Heart right ventricle (tissue), 16 donors: ENCODE data around the gene EIF4E2. TPM values are rescaled to one million over a fixed set of nuclear protein-coding genes. Genes with fewer than 3 reads are reported as not detected.

Experiments used
- ATAC-seq, 8 donors: fragments of 200-7000 bp; cut with Tn5 transposase; one replicate each; pipeline ENCODE4 v1.9.1; 2020; ENCODE audit warnings: mild to moderate bottlenecking in 8 of 8, moderate library complexity in 8 of 8, moderate number of reproducible peaks in 1 of 8
- DNase-seq, 2 donors: peaks; one replicate each; pipeline ENCODE4 v3.0.0-alpha.2; 2020
- H3K27ac ChIP-seq, 10 donors: fragments of 200-600 bp; sonication (generic) in 2 of 10; one replicate each; pipeline versions ENCODE4 v1.5.0 to v1.8.0; 2020 to 2022; ENCODE audit warnings: mild to moderate bottlenecking in 3 of 10
- H3K27me3 ChIP-seq, 7 donors: fragments of 200-600 bp; one replicate each; pipeline ENCODE4 v1.8.0; 2021 to 2022; ENCODE audit warnings: mild to moderate bottlenecking in 2 of 7
- H3K36me3 ChIP-seq, 9 donors: fragments of 200-600 bp; sonication (generic) in 1 of 9; one replicate each; pipeline versions ENCODE4 v1.5.0 to v1.8.0; 2020 to 2022; ENCODE audit warnings: mild to moderate bottlenecking in 2 of 9
- H3K4me1 ChIP-seq, 9 donors: fragments of 200-600 bp; sonication (generic) in 1 of 9; one replicate each; pipeline versions ENCODE4 v1.5.0 to v1.8.0; 2020 to 2022; ENCODE audit warnings: mild to moderate bottlenecking in 4 of 9
- H3K4me3 ChIP-seq, 10 donors: fragments of 200-600 bp; sonication (generic) in 2 of 10; one replicate each; pipeline versions ENCODE4 v1.5.0 to v1.8.0; 2020 to 2022; ENCODE audit warnings: mild to moderate bottlenecking in 7 of 10, moderate library complexity in 2 of 10
- H3K9me3 ChIP-seq, 11 donors: fragments of 200-600 bp in 10 of 11; sonication (generic) in 2 of 11; one replicate each; pipeline versions ENCODE4 v1.5.0 to v1.8.0; 2013 to 2022; ENCODE audit warnings: mild to moderate bottlenecking in 2 of 11, control low read depth in 1 of 11, moderate library complexity in 1 of 11
- CTCF ChIP-seq, 9 donors: fragments of 200-600 bp; sonication (generic) in 2 of 9; IDR thresholded peaks; one replicate each; pipeline versions ENCODE4 v1.5.0 to v1.8.0; 2021 to 2022; ENCODE audit warnings: antibody characterized with exemption in 9 of 9, mild to moderate bottlenecking in 5 of 9, moderate library complexity in 1 of 9
- WGBS, 2 donors: extraction: QIAGEN DNeasy Blood & Tissue Kit; methylation state at CpG; one replicate each; pipeline ENCODE4 v1.1.7; 2013; ENCODE audit warnings: inconsistent platforms in 1 of 2; 5-methylcytosine and 5-hydroxymethylcytosine counted together
- intact Hi-C, 10 donors: fragments of 100-400 bp; cut with DNase I; formaldehyde crosslinking; loops; one replicate each; pipeline versions ENCODE4 v1.11.1 to v1.14.2; 2022
- polyA plus RNA-seq, 2 donors: library from polyadenylated mRNA; stranded (reverse); fragments of 200-250 nt; gene quantifications; one replicate each; pipeline ENCODE4 v1.2.3, GENCODE V29; 2013
- total RNA-seq, 10 donors: library from RNA; stranded (reverse); fragmentation: NEBNext Ultra II Directional in 3 of 10; extraction: Animal tissue kit (Norgen Biotek cat#: 25700) in 3 of 10; gene quantifications; one replicate each; pipeline versions ENCODE4 v1.2.1 to v1.2.4, GENCODE V29; 2021 to 2023
- donor health status: Arrhythmogenic right ventricular cardiomyopathy.
- donor health status: ischemic (EF 13 %, LVEDD 7.1; RV severe dilation, severe dysfunction).
- donor health status: healthy with polysubstance abuse.
- donor health status: DM: no; HTN: yes; CAD: no.
- donor health status: DM: no; HTN: no; CAD: no.
- donor health status: ischemic (EF 25% LVEDD 6.9; RV normal size, moderate dysfunction).
- donor health status: ischemic (EF 25% LVEDD 5.7; RV mildly dilated, moderate dysfunction).
- donor health status: healthy.
- donor health status: DM: yes; HTN: yes; CAD: no.
- donor health status: Ischemic cardiomyopathy.
- donor health status: ischemic (EF 35%, LVEDD 5.7; RV mildly dilated, moderate dysfunction).
- donor health status: nonischemic (EF 11% LVEDD 7.7; RV severe dilation, severe dysfunction).
- donor health status: DM: yes; HTN: yes; CAD: no.
- donor health status: PGD.
- donor health status: ischemic (EF 29% LVEDD 5.4; RV normal size, mild dysfunction).
- donor health status: nonischemic (EF 23%, LVEDD 6.1; RV moderate dilation, normal function).

EIF4E2 gene
- total and polyA plus RNA-seq, 12 donors: 30.3 to 58.1 (median 40.2) TPM

DNA sequence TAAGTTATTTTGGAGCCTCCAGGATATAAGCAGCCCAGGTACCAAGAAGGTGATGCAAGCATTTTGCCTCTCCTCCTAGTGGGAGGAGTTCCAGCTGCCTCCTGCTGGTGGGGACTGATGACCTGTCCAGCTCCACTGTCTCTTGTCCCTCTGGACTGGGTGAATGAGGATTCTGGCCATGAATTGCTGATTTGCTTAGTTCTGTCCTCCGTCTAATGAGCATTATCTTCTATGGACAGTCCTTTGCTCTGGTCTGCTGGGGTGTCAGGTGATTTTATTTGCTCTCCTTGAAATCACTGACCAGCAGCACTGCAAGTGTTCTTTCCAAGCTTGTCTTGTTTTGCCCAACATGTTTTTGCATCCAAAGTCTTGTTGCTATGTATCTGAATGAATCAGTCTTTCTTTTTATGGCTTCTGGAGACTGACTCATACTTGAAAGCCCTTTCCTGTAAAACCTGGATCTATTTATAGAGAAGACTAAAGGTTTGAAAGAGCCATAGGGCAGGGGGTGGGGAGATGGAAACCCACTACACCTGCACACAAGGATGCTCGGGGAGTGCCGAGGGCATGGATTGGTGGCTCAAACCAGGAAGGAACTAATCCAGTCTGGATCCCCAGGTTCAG lies 42.4 kb downstream of the EIF4E2 start:
- Histone ChIP-seq H3K27ac (peak overlapping the region in 5 of 10 donors; percentile 9 to 58 (median 39)), H3K9me3 (peaks cover 0 to 8% (median 0%) of the 10 kb centered on the region in 11 donors), H3K4me1 (peaks cover 0 to 21% (median 14%) of the 10 kb centered on the region in 9 donors), H3K27me3 (no peaks in the 10 kb centered on the region), H3K4me3 (no peak overlapping the region), H3K36me3 (no peaks in the 10 kb centered on the region)
- no peak for DNase-seq
- peak in 1 of 9 donors; percentile 6 for TF ChIP-seq CTCF (IDR thresholded peaks at IDR 0.05)
- peak in 6 of 8 donors; percentile 43 to 71 (median 64) for ATAC-seq
- 81 to 90% methylated on average over 3 of the region's 3 CpGs for WGBS, 2 donors
- intact Hi-C loops: no loop called here

- Histone ChIP-seq H3K9me3 (peaks cover 0 to 8% (median 0%) of the 10 kb centered on the region in 11 donors), H3K4me1 (peaks cover 0 to 17% (median 8%) of the 10 kb centered on the region in 9 donors), H3K4me3 (no peak overlapping the region), H3K27ac (no peak overlapping the region), H3K27me3 (no peaks in the 10 kb centered on the region), H3K36me3 (no peaks in the 10 kb centered on the region)
- no peak for ATAC-seq
- WGBS, 2 donors: 77 to 82% methylated on average over 7 of the region's 7 CpGs
- TF ChIP-seq CTCF (IDR thresholded peaks at IDR 0.05): no peak
- no peak for DNase-seq
- intact Hi-C loops: no loop called here
Measured at GRCh38 chr2:232593982-232594381, 43.5 kb downstream of the EIF4E2 start.

DNA sequence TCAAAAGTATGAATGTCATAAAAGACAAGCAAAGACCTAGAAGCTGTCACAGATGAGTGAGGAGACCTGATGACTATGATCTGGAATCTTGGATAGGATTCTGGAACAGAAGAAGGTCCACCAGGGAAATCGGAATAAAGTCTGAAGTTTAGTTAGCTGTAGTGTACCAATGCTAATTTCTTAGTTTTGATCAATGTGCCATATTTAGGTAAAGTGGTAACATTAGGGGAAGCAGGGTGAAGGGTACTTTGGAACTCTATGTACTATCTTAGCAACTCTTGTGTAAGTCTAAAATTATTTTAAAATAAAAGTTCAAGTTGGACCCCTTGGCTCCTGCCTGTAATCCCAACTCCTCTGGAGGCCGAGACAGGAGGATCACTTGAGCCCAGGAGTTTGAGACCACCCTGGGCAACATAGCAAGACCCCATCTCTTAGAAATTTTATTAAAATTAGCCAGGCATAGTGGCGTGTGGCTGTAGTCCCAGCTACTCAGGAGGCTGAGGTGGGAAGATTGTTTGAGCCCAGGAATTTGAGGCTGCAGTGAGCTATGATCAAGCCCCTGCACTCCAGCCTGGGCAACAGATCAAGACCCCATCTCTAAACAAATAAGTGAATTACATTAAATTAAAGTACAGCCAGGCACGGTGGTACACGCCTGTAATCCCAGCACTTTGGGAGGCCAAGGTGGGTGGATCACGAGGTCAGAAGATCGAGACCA lies 47.0 kb downstream of the EIF4E2 start:
- H3K4me1 ChIP-seq: peaks cover 0 to 13% (median 4%) of the 10 kb centered on the region in 9 donors
- no peaks in the 10 kb centered on the region for H3K27me3 ChIP-seq
- DNase-seq: no peak
- peaks cover 0 to 8% (median 0%) of the 10 kb centered on the region in 11 donors for H3K9me3 ChIP-seq
- H3K27ac ChIP-seq: no peak overlapping the region
- intact Hi-C loops: no loop called here
- 81 to 99% methylated on average over 7 of the region's 7 CpGs for WGBS, 2 donors
- no peak overlapping the region for H3K4me3 ChIP-seq
- no peak for ATAC-seq
- no peaks in the 10 kb centered on the region for H3K36me3 ChIP-seq
- no peak for TF ChIP-seq CTCF (IDR thresholded peaks at IDR 0.05)

DNA sequence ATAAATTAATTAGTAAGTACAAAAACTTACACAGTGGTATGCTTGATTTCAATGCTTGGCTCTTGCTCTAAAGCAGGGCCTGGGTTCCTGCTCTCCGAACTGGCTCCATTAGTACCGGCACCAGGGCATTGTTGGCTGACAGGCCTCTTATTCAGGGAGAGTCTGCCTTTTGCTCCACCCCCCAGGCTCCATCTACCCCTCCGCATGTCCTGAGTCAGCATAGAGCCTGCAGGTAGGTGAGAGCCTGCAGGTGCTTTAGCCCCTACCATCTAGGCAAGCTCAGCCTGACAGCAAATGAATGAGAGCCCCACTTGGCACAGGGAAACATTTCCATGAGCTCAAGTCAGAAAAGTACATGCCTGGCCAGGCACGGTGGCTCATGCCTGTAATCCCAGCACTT lies 47.8 kb downstream of the EIF4E2 start:
- intact Hi-C loops: no loop called here
- H3K27me3 ChIP-seq: no peaks in the 10 kb centered on the region
- 86 to 93% methylated on average over 4 of the region's 4 CpGs for WGBS, 2 donors
- no peak for DNase-seq
- no peak overlapping the region for H3K4me3 ChIP-seq
- no peaks in the 10 kb centered on the region for H3K36me3 ChIP-seq
- TF ChIP-seq CTCF (IDR thresholded peaks at IDR 0.05): no peak
- peaks cover 0 to 6% (median 0%) of the 10 kb centered on the region in 9 donors for H3K4me1 ChIP-seq
- ATAC-seq: no peak
- peaks cover 0 to 8% (median 0%) of the 10 kb centered on the region in 11 donors for H3K9me3 ChIP-seq
- H3K27ac ChIP-seq: no peak overlapping the region
